NCI-H1436 treated with DMSO at 0.1 percent for 48 hours (cell line): ENCODE measurements around the gene SFMBT2.

ENCODE experiments used
- DNase-seq: peaks from one replicate; lab custom pipeline; 2025; lab: John Stamatoyannopoulos, UW

SFMBT2 gene

DNA sequence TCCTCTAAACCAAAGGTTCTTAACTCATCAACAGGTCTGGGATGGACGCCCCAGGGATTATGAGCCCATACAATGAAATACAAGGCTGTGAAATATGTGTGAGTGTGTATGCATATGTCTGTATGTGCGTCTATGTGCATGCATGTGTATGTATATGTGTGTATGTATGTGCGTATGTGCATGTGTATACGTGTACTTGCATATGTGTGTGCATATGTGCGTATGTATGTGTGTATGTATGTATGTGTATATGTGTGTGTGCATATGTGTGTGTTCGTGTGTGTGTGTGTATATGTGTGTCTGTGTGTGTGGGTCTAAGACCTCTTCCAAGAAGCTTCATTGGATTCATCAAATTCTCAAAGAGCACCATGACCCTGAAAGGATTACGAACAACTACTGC lies 112.3 kb downstream of the SFMBT2 start:
- no peak for DNase-seq

GRCh38 chr10:7297094-7297493 lies 113.7 kb downstream of the SFMBT2 start:
- DNase-seq = no peak

DNA sequence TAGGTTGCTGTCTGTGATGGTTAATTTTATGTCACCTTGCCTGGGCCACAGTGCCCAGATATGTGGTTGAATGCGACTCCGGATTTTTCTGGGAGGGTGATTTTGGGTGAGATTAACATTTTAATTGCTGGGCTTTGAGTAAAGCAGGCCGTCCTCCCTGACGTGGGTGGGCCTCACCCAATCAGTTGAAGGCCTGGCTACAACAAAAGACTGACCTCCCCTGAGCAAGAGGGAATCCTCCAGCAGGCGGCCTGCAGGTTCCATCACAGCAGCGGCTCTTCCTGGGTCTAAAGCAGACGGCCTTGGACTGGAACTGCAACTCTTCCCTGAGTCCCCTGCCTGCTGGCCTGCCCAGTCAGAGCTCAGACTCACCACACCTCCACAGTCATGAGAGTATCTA lies 114.2 kb downstream of the SFMBT2 start:
- no peak for DNase-seq

GRCh38 chr10:7296076-7296475 lies 114.8 kb downstream of the SFMBT2 start:
- no peak for DNase-seq

DNA sequence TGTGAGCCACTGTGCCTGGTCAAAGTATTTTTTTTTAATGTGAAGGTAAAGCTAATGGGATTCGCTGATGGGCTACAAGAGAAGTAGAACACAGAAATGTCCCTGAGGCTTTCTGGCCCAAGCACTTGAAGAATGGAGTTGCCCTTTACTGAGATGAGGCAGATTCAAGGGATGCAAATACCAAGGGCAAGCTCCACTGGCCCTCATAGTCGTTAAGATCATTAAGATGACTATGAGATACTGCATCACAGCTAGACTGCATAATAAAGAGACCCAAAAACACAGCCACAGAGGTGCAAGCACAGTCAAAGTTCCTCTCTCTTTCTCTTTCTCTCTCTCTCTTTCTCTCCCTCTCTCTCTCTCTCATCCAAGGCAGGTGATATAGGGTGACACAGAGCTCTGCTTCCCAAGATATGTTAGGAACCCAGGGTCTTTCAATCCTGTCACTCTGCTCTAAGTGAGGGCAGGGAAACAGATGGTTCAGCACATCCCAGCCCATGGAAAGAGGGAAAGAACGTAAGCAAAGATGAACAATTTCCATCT lies 117.4 kb downstream of the SFMBT2 start:
- no peak for DNase-seq

- DNase-seq = no peak
Measured at GRCh38 chr10:7291487-7292270, 119.2 kb downstream of the SFMBT2 start.

- no peak for DNase-seq
Measured at GRCh38 chr10:7288060-7288690, 122.7 kb downstream of the SFMBT2 start.

GRCh38 chr10:7287377-7287776 lies 123.5 kb downstream of the SFMBT2 start:
- DNase-seq = no peak

DNA sequence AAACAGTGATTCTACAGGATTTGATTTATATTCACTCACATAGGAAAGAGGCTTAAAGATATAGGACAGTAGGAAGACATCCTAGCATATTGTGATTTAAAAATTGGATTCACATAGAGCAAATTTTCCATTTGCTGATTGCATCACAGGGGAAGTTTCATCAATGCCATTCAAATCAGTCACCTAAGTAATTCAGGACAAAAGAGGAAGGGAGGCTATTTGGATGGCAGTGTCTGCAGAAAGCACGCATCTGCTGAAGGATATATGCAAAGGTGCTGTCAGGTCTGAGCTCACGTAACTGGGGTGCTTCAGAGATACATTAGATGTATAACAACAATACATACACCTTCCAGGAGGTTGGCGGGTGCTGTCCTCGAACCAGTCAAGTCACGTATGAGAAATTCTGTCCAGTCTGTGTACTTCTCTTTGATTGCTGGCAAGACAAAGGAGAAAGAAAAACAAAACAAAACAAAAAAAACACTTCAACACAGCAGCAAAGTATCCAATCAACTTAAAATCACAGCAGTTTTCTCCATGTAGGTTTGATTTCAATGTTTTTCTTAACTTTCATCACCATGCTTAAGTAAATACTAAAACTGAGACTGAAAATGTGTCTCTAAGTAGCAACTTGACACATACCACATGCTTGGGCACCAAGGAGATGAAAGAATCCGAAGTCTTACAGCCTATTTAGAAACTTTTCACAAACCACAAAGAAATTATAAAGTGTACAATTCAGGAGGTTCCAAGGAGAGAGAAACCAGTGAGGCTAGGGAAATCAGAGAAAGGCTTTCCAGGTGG lies 125.1 kb downstream of the SFMBT2 start:
- no peak for DNase-seq

DNA sequence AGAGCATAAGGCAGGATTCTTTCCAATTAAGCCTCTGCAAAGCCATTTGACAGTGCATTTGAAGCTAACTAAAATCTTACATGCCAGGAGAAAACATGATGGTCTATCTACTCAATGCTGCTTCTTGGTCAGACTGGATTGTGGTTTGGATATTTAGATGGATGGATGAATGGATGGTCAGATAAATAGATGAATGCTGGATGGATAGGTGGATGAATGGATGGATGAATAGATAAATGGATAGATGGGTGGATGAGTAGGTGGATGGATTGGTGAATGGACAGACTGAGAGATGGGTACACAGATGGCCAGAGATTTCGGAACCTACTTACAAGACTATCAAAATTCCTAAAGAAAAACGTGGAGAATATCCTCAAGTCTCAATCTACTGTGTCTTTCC lies 127.6 kb downstream of the SFMBT2 start:
- no peak for DNase-seq

- DNase-seq = no peak
Measured at GRCh38 chr10:7282457-7282856, 128.4 kb downstream of the SFMBT2 start.

DNA sequence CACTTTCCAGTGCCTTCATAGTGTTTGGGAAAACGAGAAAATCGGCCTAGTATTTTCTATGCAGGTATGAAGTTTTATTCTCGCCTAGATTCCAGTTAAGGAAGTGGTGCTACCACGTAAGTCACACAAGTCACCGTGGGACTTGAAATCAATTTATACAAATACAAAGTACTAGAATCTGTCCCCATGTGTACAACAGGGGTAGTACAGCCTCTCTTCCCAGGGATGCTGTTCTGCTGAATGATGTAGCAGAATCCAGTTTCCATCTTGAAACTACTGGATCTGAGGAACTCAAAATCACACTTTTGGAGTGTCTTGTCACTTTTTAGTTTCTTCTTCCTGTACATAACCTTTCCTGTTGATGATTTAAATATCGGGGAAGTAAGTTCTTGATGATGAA lies 129.4 kb downstream of the SFMBT2 start:
- no peak for DNase-seq

DNA sequence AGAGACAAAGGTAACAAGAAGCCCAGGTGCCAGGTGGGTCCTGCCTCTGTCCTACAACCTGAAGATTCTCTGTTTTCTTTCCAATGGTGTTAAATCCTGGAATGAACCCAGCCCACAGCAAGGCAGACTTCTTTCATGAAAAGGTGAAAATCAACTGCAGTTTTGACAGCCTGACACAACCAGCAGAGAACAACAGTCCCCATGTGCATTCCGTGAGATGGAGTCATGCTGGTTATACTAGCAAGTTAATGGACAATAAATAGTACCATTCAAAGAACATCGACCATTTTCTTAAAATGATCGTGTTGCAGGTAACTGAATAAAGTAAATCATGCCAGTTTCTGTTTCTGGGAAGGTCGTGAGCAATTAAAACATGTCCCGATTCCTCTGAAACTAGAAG lies 131.5 kb downstream of the SFMBT2 start:
- DNase-seq = no peak

DNA sequence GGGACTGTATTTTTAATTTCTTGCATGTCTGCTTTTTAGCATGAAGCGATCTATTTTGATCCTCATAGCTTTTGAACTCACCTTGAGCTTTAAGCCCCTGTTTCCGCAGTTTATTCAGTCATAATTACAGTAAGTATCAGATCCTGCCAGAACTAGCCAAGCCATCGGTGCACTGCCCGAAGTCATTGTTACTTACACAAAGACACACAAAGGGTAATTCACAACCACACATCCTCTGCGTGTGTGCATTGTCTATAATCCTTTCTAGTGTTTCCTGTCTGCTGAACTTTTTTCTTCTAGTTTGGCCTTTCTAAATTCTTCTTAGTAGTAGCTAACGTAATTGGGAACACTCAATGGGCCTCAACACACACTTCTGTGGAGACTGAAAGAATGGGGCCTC lies 133.0 kb downstream of the SFMBT2 start:
- DNase-seq = no peak

DNA sequence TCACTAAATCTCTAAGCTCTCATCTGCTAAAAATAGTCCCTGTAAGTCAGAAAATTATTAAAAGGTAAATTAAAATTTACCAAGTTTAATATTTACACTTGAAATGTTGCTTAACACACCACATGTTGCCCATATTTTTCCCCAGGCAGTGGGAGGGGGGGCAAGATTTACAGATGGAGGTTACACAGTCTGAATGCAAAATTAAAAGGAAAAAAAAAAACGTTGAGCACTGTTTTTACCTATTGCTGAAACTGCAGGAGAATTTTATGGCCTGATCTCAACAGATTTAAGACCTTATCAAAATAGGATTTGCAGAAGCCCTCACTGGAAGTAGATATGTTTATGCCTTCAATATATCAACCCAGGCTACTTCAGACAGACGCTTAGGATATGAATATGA lies 133.4 kb downstream of the SFMBT2 start:
- no peak for DNase-seq

GRCh38 chr10:7275761-7276440 lies 134.9 kb downstream of the SFMBT2 start:
- DNase-seq = no peak

- DNase-seq = no peak
Measured at GRCh38 chr10:7274293-7274692, 136.5 kb downstream of the SFMBT2 start.

DNA sequence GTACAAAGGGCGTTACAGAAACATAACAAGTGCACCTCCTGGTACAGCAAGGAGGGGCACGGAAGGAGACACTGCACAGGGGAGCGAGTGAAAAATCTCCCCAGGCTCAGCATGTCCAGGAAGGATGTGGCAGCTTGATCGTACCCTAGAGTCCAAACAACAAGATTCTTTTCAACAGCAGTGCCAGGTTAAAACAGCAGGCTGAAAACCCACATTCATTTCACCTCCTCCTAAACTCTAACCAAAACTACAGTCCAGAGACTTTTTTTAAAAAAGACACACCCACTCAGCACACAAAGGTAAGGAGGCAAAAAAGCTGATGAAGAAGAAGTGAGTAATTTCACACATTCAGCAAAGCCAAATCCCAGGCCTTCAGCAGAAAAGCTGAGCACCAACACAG lies 138.8 kb downstream of the SFMBT2 start:
- DNase-seq = no peak

DNA sequence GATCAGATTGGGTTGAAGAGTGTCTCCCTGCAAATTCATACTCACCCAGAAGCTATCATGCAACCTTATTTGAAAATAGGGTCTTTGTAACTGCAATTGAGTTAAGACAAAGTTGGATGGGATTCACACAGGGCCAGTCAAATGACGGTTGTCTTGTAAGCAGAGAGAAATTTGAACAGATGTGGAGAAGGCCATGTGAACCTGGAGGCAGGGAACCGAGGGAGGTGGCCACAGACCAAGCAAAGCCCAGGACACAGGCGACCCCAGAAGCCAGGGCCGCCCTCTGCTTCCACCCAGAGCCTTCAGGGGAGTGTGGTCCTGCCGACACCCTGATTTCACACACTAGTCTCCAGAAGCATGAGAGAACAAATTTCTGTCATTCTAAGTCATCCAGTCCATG lies 140.8 kb downstream of the SFMBT2 start:
- no peak for DNase-seq

DNA sequence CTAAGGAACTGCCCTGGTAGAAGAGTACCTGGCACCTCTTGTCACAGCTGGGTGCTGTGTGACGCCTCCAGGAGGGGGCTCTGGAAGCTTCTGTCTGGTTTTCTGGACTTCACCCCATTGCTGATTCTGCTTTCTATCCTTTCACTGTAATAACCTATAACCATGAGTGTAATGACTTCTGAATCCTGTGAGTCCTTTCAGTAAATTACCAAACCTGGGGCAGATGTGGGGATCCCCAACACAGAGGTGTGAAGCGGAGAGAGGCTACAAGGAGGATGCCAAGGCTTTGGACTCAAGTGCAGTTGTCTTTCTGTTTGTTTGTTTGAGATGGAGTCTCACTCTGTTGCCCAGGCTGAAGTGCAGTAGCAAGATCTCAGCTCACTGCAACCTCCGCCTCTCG lies 143.7 kb downstream of the SFMBT2 start:
- DNase-seq = no peak

GRCh38 chr10:7265396-7266123 lies 145.3 kb downstream of the SFMBT2 start:
- no peak for DNase-seq
